IMR-90 (cell line): ENCODE data around the gene SEPHS1. TPM values are rescaled to one million over a fixed set of nuclear protein-coding genes. Genes with fewer than 3 reads are reported as not detected.

Experiments used
- ATAC-seq: fragments of 200-7000 bp; cut with Tn5 transposase; 2 replicates; pipeline ENCODE4 v1.9.1; 2020; ENCODE audit warnings: low read depth, mild to moderate bottlenecking, moderate library complexity
- BruUV-seq: library from RNA; stranded (reverse); fragments of 400-500 nt; replicated peaks from 2 replicates; lab custom pipeline; 2021; lab: Mats Ljungman, UMichigan
- CTCF ChIA-PET: fragments of 300-600 bp; formaldehyde crosslinking; extraction: SDS; loops from one replicate; lab custom pipeline; 2021; ENCODE audit warnings: antibody characterized with exemption; lab: Yijun Ruan, JAX
- POLR2A ChIA-PET: fragments of 300-600 bp; sonication (Branson Sonifier 250); formaldehyde crosslinking; loops from one replicate; lab custom pipeline; 2022; ENCODE audit warnings: antibody characterized with exemption; ENCODE audit not compliant: unreplicated experiment; lab: Charles Lee
- DNase-seq: peaks from one replicate; pipeline ENCODE4 v3.0.0; 2013
- H2AFZ ChIP-seq: replicated peaks from 2 replicates; pipeline ENCODE3; 2013; ENCODE audit warnings: low read length, mild to moderate bottlenecking; ENCODE audit not compliant: poor library complexity
- H2AK5ac ChIP-seq: 2 replicates; pipeline ENCODE4 v1.6.1; 2013; ENCODE audit warnings: low read depth, low read length, inconsistent platforms
- H2AK9ac ChIP-seq: replicated peaks from 2 replicates; pipeline ENCODE3; 2013; ENCODE audit warnings: mild to moderate bottlenecking, low read depth, low read length, moderate library complexity; ENCODE audit not compliant: poor library complexity
- H2BK120ac ChIP-seq: 2 replicates; pipeline ENCODE4 v1.6.1; 2013; ENCODE audit warnings: low read depth, low read length, inconsistent platforms
- H2BK15ac ChIP-seq: 3 replicates; pipeline ENCODE4 v1.6.1; 2013; ENCODE audit warnings: low read depth, low read length, inconsistent platforms
- H2BK20ac ChIP-seq: 2 replicates; pipeline ENCODE4 v1.6.1; 2013; ENCODE audit warnings: low read depth, mild to moderate bottlenecking, inconsistent platforms, low read length, moderate library complexity
- H2BK5ac ChIP-seq: 2 replicates; pipeline ENCODE4 v1.6.1; 2013; ENCODE audit warnings: mild to moderate bottlenecking, low read depth, low read length, inconsistent platforms; ENCODE audit not compliant: poor library complexity, severe bottlenecking
- H3K14ac ChIP-seq: replicated peaks from 2 replicates; pipeline ENCODE4 v1.6.1; 2013; ENCODE audit warnings: low read depth, low read length, inconsistent platforms
- H3K18ac ChIP-seq: 2 replicates; pipeline ENCODE4 v1.6.1; 2013; ENCODE audit warnings: low read depth, low read length, control low read depth
- H3K23ac ChIP-seq: 2 replicates; pipeline ENCODE4 v1.6.1; 2013; ENCODE audit warnings: low read depth, low read length, inconsistent platforms
- H3K27ac ChIP-seq: 2 replicates; pipeline ENCODE4 v1.5.1; 2013; ENCODE audit warnings: mild to moderate bottlenecking, control low read depth, low read length; ENCODE audit not compliant: insufficient read depth
- H3K27me3 ChIP-seq: 2 replicates; pipeline ENCODE4 v1.6.1; 2013; ENCODE audit warnings: low read length; ENCODE audit not compliant: control insufficient read depth, insufficient read depth
- H3K36me3 ChIP-seq: 2 replicates; pipeline ENCODE4 v1.6.1; 2013; ENCODE audit warnings: low read length, mixed read lengths; ENCODE audit not compliant: control insufficient read depth, insufficient read depth
- H3K4ac ChIP-seq: 2 replicates; pipeline ENCODE4 v1.6.1; 2013; ENCODE audit warnings: low read depth, low read length, inconsistent platforms
- H3K4me1 ChIP-seq: 2 replicates; pipeline ENCODE4 v1.6.1; 2013; ENCODE audit warnings: low read length, mixed read lengths; ENCODE audit not compliant: control insufficient read depth, insufficient read depth
- H3K4me2 ChIP-seq: 2 replicates; pipeline ENCODE4 v1.6.1; 2013; ENCODE audit warnings: low read depth, mild to moderate bottlenecking, control low read depth, low read length, moderate library complexity
- H3K4me3 ChIP-seq: 2 replicates; pipeline ENCODE4 v1.5.1; 2013; ENCODE audit warnings: low read depth, mild to moderate bottlenecking, control low read depth, low read length, moderate library complexity; ENCODE audit not compliant: insufficient read depth
- H3K56ac ChIP-seq: 2 replicates; pipeline ENCODE4 v1.6.1; 2013; ENCODE audit warnings: low read length, inconsistent platforms; ENCODE audit not compliant: insufficient read depth; ENCODE audit errors: extremely low read depth
- H3K79me1 ChIP-seq, 2 experiments: 2 replicates each; pipeline ENCODE4 v1.6.1; 2013; ENCODE audit warnings: low read length in 2 of 2, inconsistent platforms in 1 of 2, low read depth in 1 of 2
- H3K9ac ChIP-seq: 2 replicates; pipeline ENCODE4 v1.6.1; 2013; ENCODE audit warnings: low read depth, low read length, control low read depth
- H3K9me1 ChIP-seq: 2 replicates; pipeline ENCODE4 v1.6.1; 2013; ENCODE audit warnings: low read length, inconsistent platforms; ENCODE audit not compliant: insufficient read depth
- H3K9me3 ChIP-seq: 2 replicates; pipeline ENCODE4 v1.6.1; 2013; ENCODE audit warnings: low read length; ENCODE audit not compliant: control insufficient read depth, insufficient read depth
- H4K20me1 ChIP-seq: 2 replicates; pipeline ENCODE4 v1.6.1; 2013; ENCODE audit warnings: low read length, inconsistent platforms; ENCODE audit not compliant: insufficient read depth
- H4K5ac ChIP-seq: 2 replicates; pipeline ENCODE4 v1.6.1; 2013; ENCODE audit warnings: mild to moderate bottlenecking, low read depth, low read length, control low read depth
- H4K8ac ChIP-seq, 2 experiments: 2 replicates each; pipeline ENCODE4 v1.6.1; 2013; ENCODE audit warnings: low read depth in 2 of 2, low read length in 2 of 2, control low read depth in 1 of 2, inconsistent platforms in 1 of 2
- H4K91ac ChIP-seq: 2 replicates; pipeline ENCODE4 v1.6.1; 2013; ENCODE audit warnings: low read depth, low read length, inconsistent platforms; ENCODE audit not compliant: insufficient read depth
- BHLHE40 ChIP-seq: fragments of 150-350 bp; IDR thresholded peaks from 2 replicates; pipeline ENCODE4 v1.6.1; 2016; ENCODE audit warnings: mild to moderate bottlenecking, low read depth, low read length
- CEBPB ChIP-seq: IDR thresholded peaks from 2 replicates; pipeline ENCODE4 v1.6.1; 2012; ENCODE audit warnings: low read depth, low read length, improper control_type of control experiment
- CHD1 ChIP-seq: IDR thresholded peaks from 2 replicates; pipeline ENCODE4 v1.6.1; 2012; ENCODE audit warnings: low read depth, low read length, improper control_type of control experiment
- CTCF ChIP-seq: conservative IDR thresholded peaks from 2 replicates; pipeline ENCODE4 v1.5.1; 2012; ENCODE audit warnings: mild to moderate bottlenecking, low read depth, low read length, improper control_type of control experiment
- ELK1 ChIP-seq: fragments of 150-350 bp; IDR thresholded peaks from 2 replicates; pipeline ENCODE4 v1.6.1; 2016; ENCODE audit warnings: low read depth, mild to moderate bottlenecking, low read length, moderate library complexity, borderline replicate concordance
- FOS ChIP-seq: fragments of 150-350 bp; IDR thresholded peaks from 2 replicates; pipeline ENCODE4 v1.6.1; 2016; ENCODE audit warnings: low read depth, low read length
- MAFK ChIP-seq: IDR thresholded peaks from 2 replicates; pipeline ENCODE4 v1.6.1; 2012; ENCODE audit warnings: low read depth, low read length, improper control_type of control experiment
- MAZ ChIP-seq: IDR thresholded peaks from 2 replicates; pipeline ENCODE4 v1.6.1; 2012; ENCODE audit warnings: low read depth, mild to moderate bottlenecking, low read length, improper control_type of control experiment, moderate library complexity, borderline replicate concordance
- MXI1 ChIP-seq: IDR thresholded peaks from 2 replicates; pipeline ENCODE4 v1.6.1; 2012; ENCODE audit warnings: low read depth, mild to moderate bottlenecking, low read length, moderate library complexity, borderline replicate concordance
- NFE2L2 ChIP-seq: fragments of 150-350 bp; IDR thresholded peaks from 2 replicates; pipeline ENCODE4 v1.6.1; 2016; ENCODE audit warnings: low read depth, mild to moderate bottlenecking, low read length
- POLR2A ChIP-seq: IDR thresholded peaks from 2 replicates; pipeline ENCODE4 v1.6.1; 2012; ENCODE audit warnings: mild to moderate bottlenecking, low read depth, low read length
- RAD21 ChIP-seq: IDR thresholded peaks from 2 replicates; pipeline ENCODE4 v1.6.1; 2012; ENCODE audit warnings: low read length, improper control_type of control experiment
- RCOR1 ChIP-seq: IDR thresholded peaks from 2 replicates; pipeline ENCODE4 v1.6.1; 2012; ENCODE audit warnings: mild to moderate bottlenecking, low read length, improper control_type of control experiment; ENCODE audit not compliant: insufficient replicate concordance
- RFX5 ChIP-seq: IDR thresholded peaks from 2 replicates; pipeline ENCODE4 v1.8.0; 2012; ENCODE audit warnings: low read depth, mild to moderate bottlenecking, low read length, moderate library complexity
- SMC3 ChIP-seq: fragments of 150-350 bp; IDR thresholded peaks from 2 replicates; pipeline ENCODE4 v1.6.1; 2016; ENCODE audit warnings: low read depth, mild to moderate bottlenecking, antibody characterized with exemption, low read length, moderate library complexity
- USF2 ChIP-seq: fragments of 150-350 bp; IDR thresholded peaks from 2 replicates; pipeline ENCODE4 v1.6.1; 2017; ENCODE audit warnings: mild to moderate bottlenecking, antibody characterized with exemption, low read length, low read depth
- WGBS, 2 experiments: methylation state at CpG; one replicate each; pipeline versions ENCODE4 v1.1.5 to v1.1.7; 2013; ENCODE audit warnings: missing lambda C conversion rate in 2 of 2; ENCODE audit not compliant: insufficient read length in 1 of 2; ENCODE audit errors: extremely low coverage in 2 of 2; 5-methylcytosine and 5-hydroxymethylcytosine counted together
- dilution Hi-C: fragments of 300-500 bp; cut with HindIII; formaldehyde crosslinking; loops from one replicate; pipeline ENCODE4 v1.14.3; 2018; ENCODE audit warnings: low sequenced_read_pairs; ENCODE audit not compliant: unreplicated experiment
- in situ Hi-C: fragments of 300-500 bp; cut with MboI; formaldehyde crosslinking; loops from 3 replicates; pipeline ENCODE4 v1.14.3; 2019; ENCODE audit warnings: low sequenced_read_pairs, inconsistent platforms, mixed read lengths
- intact Hi-C: fragments of 100-400 bp; cut with micrococcal nuclease; formaldehyde crosslinking; loops from 2 replicates; pipeline ENCODE4 v1.10.0; 2022
- polyA plus RNA-seq, 3 experiments: library from polyadenylated mRNA; depleted of rRNA; stranded (reverse); fragments of >200 nt; gene quantifications; 2 replicates each; pipeline ENCODE4 v1.2.3, GENCODE V29; 2012; ENCODE audit warnings: low replicate concordance in 1 of 3
- total RNA-seq: library from RNA; depleted of rRNA; stranded (reverse); fragments of >200 nt; gene quantifications from 2 replicates; pipeline ENCODE4 v1.2.3, GENCODE V29; 2012

The SEPHS1 gene
- total and polyA plus RNA-seq, 2 of the 4 experiments (the other 2 are of a cell fraction) = 39.4 to 69.4 TPM

- H4K20me1 ChIP-seq = no peaks in the 10 kb centered on the region
- H3K4me1 ChIP-seq = no peaks in the 10 kb centered on the region
- no peak overlapping the region for H2AK5ac ChIP-seq
- no peak overlapping the region for H3K4ac ChIP-seq
- ATAC-seq (no peak), DNase-seq (no peak)
- H3K18ac ChIP-seq = no peak overlapping the region
- no peaks in the 10 kb centered on the region for H3K9me3 ChIP-seq
- H2BK120ac ChIP-seq = no peak overlapping the region
- ChIA-PET CTCF (no interaction called here), POLR2A (no interaction called here)
- no peak overlapping the region for H2AFZ ChIP-seq
- dilution Hi-C loops = no loop called here
- H3K27me3 ChIP-seq = peaks cover 9% of the 10 kb centered on the region
- no peaks in the 10 kb centered on the region for H3K9me1 ChIP-seq
- H3K9ac ChIP-seq = no peak overlapping the region
- H3K14ac ChIP-seq = no peak overlapping the region
- no peak overlapping the region for H4K5ac ChIP-seq
- no TSS peak for BruUV-seq
- intact Hi-C loops = no loop called here
- H2BK15ac ChIP-seq = no peak overlapping the region
- no peak overlapping the region for H3K4me3 ChIP-seq
- H3K4me2 ChIP-seq = no peak overlapping the region
- peak overlapping the region; percentile 52 for H2AK9ac ChIP-seq
- no peak overlapping the region for H2BK20ac ChIP-seq
- no peak overlapping the region for H4K8ac ChIP-seq
- H2BK5ac ChIP-seq = no peak overlapping the region
- H3K23ac ChIP-seq = no peak overlapping the region
- in situ Hi-C loops = no loop called here
- H3K36me3 ChIP-seq = no peaks in the 10 kb centered on the region
- TF ChIP-seq POLR2A (no peak), CTCF (no peak), SMC3 (no peak), BHLHE40 (no peak), MAZ (no peak), RAD21 (no peak), CHD1 (no peak), FOS (no peak), MXI1 (no peak), NFE2L2 (no peak), RFX5 (no peak), CEBPB (no peak), MAFK (no peak), USF2 (no peak), ELK1 (no peak), RCOR1 (no peak)
- WGBS, 2 experiments = 35% methylated on average over 3 of the region's 6 CpGs; no CpG with 5 or more reads in 1 of the 2 experiments
- no peaks in the 10 kb centered on the region for H3K79me1 ChIP-seq
- no peak overlapping the region for H4K91ac ChIP-seq
- H3K56ac ChIP-seq = no peak overlapping the region
- no peak overlapping the region for H3K27ac ChIP-seq
These were observed 17.7 kb upstream of the SEPHS1 start for GRCh38 chr10:13365831-13366230.
